Peyer's patch (tissue), 4 donors: Measurements from ENCODE around the gene GBE1. TPM values are rescaled to one million over a fixed set of nuclear protein-coding genes. Genes with fewer than 3 reads are reported as not detected.

Experiments
- DNase-seq, 3 donors: peaks; one replicate each; pipeline ENCODE4 v3.0.0-alpha.2; 2017 to 2019
- H3K27ac ChIP-seq, 4 donors: fragments of 200-600 bp; sonication (generic); one replicate each; pipeline ENCODE4 v1.5.1; 2016 to 2019
- H3K27me3 ChIP-seq, 2 donors: fragments of 200-600 bp; sonication (generic); one replicate each; pipeline ENCODE4 v1.5.1; 2019
- H3K36me3 ChIP-seq, 3 donors: fragments of 200-600 bp; sonication (generic); one replicate each; pipeline ENCODE4 v1.5.1; 2016 to 2019
- H3K4me1 ChIP-seq, 4 donors: fragments of 200-600 bp; sonication (generic); one replicate each; pipeline ENCODE4 v1.5.1; 2016 to 2019
- H3K4me3 ChIP-seq, 4 donors: fragments of 200-600 bp; sonication (generic); 1 replicate in 3 of 4; 2 replicates in 1 of 4; pipeline ENCODE4 v1.5.1; 2016 to 2019; ENCODE audit warnings: mild to moderate bottlenecking in 1 of 4
- H3K9me3 ChIP-seq, 4 donors: fragments of 200-600 bp; sonication (generic); one replicate each; pipeline ENCODE4 v1.5.1; 2016 to 2019; ENCODE audit warnings: mild to moderate bottlenecking in 1 of 4
- CTCF ChIP-seq, 6 experiments: fragments of 450-650 bp in 4 of 6; fragments of 200-600 bp in 2 of 6; sonication (generic) in 1 of 6; IDR thresholded peaks; one replicate each; pipeline ENCODE4 v1.5.1; 2017 to 2019; ENCODE audit warnings: antibody characterized with exemption in 6 of 6, mild to moderate bottlenecking in 3 of 6, moderate library complexity in 1 of 6
- POLR2A ChIP-seq, 2 donors: fragments of 450-650 bp; IDR thresholded peaks; one replicate each; pipeline ENCODE4 v1.5.1; 2017; ENCODE audit warnings: antibody characterized with exemption in 2 of 2, mild to moderate bottlenecking in 2 of 2, moderate library complexity in 2 of 2
- total RNA-seq, 4 donors: library from RNA; depleted of rRNA; stranded (reverse); fragments of >200 nt; gene quantifications; one replicate each; pipeline ENCODE4 v1.1.0, GENCODE V29; 2016

GBE1 gene
- total RNA-seq, 4 donors from 2014 or later: 15.5 to 31.4 (median 20.0) TPM

GRCh38 chr3:81789691-81790090, 28.2 kb upstream of the GBE1 start:
- TF ChIP-seq CTCF (IDR thresholded peaks at IDR 0.05): no peak
- no peak for TF ChIP-seq POLR2A (IDR thresholded peaks at IDR 0.05)
- no peaks in the 10 kb centered on the region for H3K27me3 ChIP-seq
- no peak for DNase-seq
- no peak overlapping the region for H3K27ac ChIP-seq
- H3K9me3 ChIP-seq: no peaks in the 10 kb centered on the region
- H3K36me3 ChIP-seq: no peaks in the 10 kb centered on the region
- H3K4me1 ChIP-seq: no peaks in the 10 kb centered on the region
- no peak overlapping the region for H3K4me3 ChIP-seq

GRCh38 chr3:81788610-81789009, 27.2 kb upstream of the GBE1 start:
- no peak for DNase-seq
- H3K9me3 ChIP-seq: no peaks in the 10 kb centered on the region
- no peak overlapping the region for H3K4me3 ChIP-seq
- H3K27me3 ChIP-seq: no peaks in the 10 kb centered on the region
- no peaks in the 10 kb centered on the region for H3K36me3 ChIP-seq
- TF ChIP-seq CTCF (IDR thresholded peaks at IDR 0.05): no peak
- TF ChIP-seq POLR2A (IDR thresholded peaks at IDR 0.05): no peak
- no peak overlapping the region for H3K27ac ChIP-seq
- no peaks in the 10 kb centered on the region for H3K4me1 ChIP-seq

- Histone ChIP-seq H3K4me1 (no peaks in the 10 kb centered on the region), H3K36me3 (no peaks in the 10 kb centered on the region), H3K27ac (no peak overlapping the region), H3K9me3 (no peaks in the 10 kb centered on the region), H3K4me3 (no peak overlapping the region), H3K27me3 (no peaks in the 10 kb centered on the region)
- TF ChIP-seq POLR2A (IDR thresholded peaks at IDR 0.05): no peak
- no peak for TF ChIP-seq CTCF (IDR thresholded peaks at IDR 0.05)
- no peak for DNase-seq
Measured at GRCh38 chr3:81788044-81788443, 26.6 kb upstream of the GBE1 start.

GRCh38 chr3:81782585-81782984, 21.1 kb upstream of the GBE1 start:
- Histone ChIP-seq H3K4me3 (no peak overlapping the region), H3K27ac (no peak overlapping the region), H3K27me3 (no peaks in the 10 kb centered on the region), H3K9me3 (no peaks in the 10 kb centered on the region), H3K4me1 (no peaks in the 10 kb centered on the region), H3K36me3 (no peaks in the 10 kb centered on the region)
- no peak for DNase-seq
- no peak for TF ChIP-seq CTCF (IDR thresholded peaks at IDR 0.05)
- TF ChIP-seq POLR2A (IDR thresholded peaks at IDR 0.05): no peak

GRCh38 chr3:81778678-81779182, 17.3 kb upstream of the GBE1 start:
- no peaks in the 10 kb centered on the region for H3K36me3 ChIP-seq
- DNase-seq: no peak
- no peak for TF ChIP-seq CTCF (IDR thresholded peaks at IDR 0.05)
- no peak for TF ChIP-seq POLR2A (IDR thresholded peaks at IDR 0.05)
- H3K27ac ChIP-seq: no peak overlapping the region
- H3K27me3 ChIP-seq: no peaks in the 10 kb centered on the region
- H3K4me1 ChIP-seq: no peaks in the 10 kb centered on the region
- H3K9me3 ChIP-seq: no peaks in the 10 kb centered on the region
- H3K4me3 ChIP-seq: no peak overlapping the region

- no peak overlapping the region for H3K27ac ChIP-seq
- no peaks in the 10 kb centered on the region for H3K9me3 ChIP-seq
- H3K36me3 ChIP-seq: no peaks in the 10 kb centered on the region
- no peak for DNase-seq
- H3K4me1 ChIP-seq: no peaks in the 10 kb centered on the region
- TF ChIP-seq CTCF (IDR thresholded peaks at IDR 0.05): no peak
- TF ChIP-seq POLR2A (IDR thresholded peaks at IDR 0.05): no peak
- no peaks in the 10 kb centered on the region for H3K27me3 ChIP-seq
- H3K4me3 ChIP-seq: no peak overlapping the region
Measured at GRCh38 chr3:81776643-81777042, 15.2 kb upstream of the GBE1 start.
